ENCODE measurements around the gene CD6.

DNA sequence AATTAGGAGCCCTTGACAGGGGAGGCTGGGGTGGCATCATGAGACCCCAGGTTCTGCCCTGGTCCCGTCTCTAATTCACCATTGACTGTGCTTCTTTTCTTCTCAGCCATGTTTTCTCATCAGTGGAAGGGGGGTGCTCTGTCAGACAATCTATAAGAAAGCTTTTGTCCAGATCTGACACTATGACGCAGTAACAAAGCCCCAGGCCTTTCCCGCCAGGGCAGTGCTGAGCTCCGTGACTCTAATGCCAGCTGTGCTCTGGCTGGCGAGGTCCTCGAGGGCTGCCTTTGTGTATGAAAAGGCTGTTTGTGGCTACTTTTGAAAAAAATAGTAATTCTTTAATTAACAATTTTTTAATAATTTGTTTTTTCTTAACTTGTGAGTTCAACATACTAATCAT is 3.2 kb downstream of the CD6 start:
- TF ChIP-seq, protein P1, sequence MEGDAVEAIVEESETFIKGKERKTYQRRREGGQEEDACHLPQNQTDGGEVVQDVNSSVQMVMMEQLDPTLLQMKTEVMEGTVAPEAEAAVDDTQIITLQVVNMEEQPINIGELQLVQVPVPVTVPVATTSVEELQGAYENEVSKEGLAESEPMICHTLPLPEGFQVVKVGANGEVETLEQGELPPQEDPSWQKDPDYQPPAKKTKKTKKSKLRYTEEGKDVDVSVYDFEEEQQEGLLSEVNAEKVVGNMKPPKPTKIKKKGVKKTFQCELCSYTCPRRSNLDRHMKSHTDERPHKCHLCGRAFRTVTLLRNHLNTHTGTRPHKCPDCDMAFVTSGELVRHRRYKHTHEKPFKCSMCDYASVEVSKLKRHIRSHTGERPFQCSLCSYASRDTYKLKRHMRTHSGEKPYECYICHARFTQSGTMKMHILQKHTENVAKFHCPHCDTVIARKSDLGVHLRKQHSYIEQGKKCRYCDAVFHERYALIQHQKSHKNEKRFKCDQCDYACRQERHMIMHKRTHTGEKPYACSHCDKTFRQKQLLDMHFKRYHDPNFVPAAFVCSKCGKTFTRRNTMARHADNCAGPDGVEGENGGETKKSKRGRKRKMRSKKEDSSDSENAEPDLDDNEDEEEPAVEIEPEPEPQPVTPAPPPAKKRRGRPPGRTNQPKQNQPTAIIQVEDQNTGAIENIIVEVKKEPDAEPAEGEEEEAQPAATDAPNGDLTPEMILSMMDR (IDR thresholded peaks at IDR 0.05), result no peak
- TF ChIP-seq POLR2A (IDR thresholded peaks at IDR 0.05), result no peak
